ENCODE results near the gene CBX7.
A peak's percentile ranks its signal among the peaks of the same experiment; 100 is the strongest.
"Not testable (repeated sequence)": the region's sequence is repeated elsewhere in the genome, so short reads cannot be mapped to it uniquely, and the experiment has no call there.

CBX7 gene

DNA sequence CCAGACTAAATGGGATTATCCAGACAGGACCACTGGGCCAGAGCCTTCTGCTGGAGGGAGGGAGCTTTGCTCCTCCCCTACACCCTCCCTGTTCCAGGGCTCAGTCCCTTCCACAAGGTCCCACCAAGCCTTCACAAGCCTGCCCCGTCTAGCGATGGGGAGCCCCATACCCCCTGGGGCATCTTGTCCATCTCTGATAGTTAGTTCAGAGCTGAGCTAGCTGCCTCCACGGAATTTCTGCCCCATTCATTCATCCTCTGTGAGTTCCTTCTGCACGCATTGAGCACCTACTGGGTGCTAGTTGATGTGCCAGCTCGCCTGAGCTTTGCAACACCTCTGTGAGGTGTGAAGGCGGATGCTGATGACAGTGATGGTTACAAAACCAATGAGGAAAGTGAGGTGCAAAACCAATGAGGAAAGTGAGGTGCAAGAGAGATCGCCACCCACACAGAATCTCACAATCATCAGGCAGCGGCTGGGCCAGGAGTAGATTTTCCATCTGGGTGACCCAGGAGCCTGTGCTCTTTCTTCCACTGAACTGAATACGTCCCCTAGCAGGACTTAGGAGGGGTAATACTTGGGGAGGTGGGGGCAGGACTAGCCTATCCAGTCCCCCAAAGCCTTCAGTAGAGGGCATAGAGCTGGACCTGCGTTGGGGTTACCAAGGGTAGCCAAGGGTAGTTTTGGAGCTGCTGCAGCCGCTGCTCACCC, 21.5 kb upstream of the CBX7 start:
- TF ChIP-seq ARNT (IDR thresholded peaks at IDR 0.05): no peak
- no peak for TF ChIP-seq HDGF (IDR thresholded peaks at IDR 0.05; ENCODE audit: borderline replicate concordance)
- DNase-seq (ENCODE audit: extremely low spot score): no peak
- ChIA-PET POLR2A (interaction anchor here (1.6 to 3.3 kb wide), 3 partner anchors 10 to 144 kb away, joined by 4 to 34 read pairs (median 11); partner anchors contain the start of gene RPL3), CTCF (no interaction called here)

GRCh38 chr22:39173050-39173706, 20.7 kb upstream of the CBX7 start:
- no peak for DNase-seq (ENCODE audit: extremely low spot score)
- TF ChIP-seq NFRKB (IDR thresholded peaks at IDR 0.05) (no peak), BHLHE40 (IDR thresholded peaks at IDR 0.05; ENCODE audit: borderline replicate concordance) (no peak), FOXM1 (IDR thresholded peaks at IDR 0.05; ENCODE audit: borderline replicate concordance) (no peak), SUZ12 (IDR thresholded peaks at IDR 0.05) (no peak), L3MBTL2 (conservative IDR thresholded peaks at IDR 0.05) (no peak), LEF1 (IDR thresholded peaks at IDR 0.05; ENCODE audit: borderline replicate concordance) (no peak), CTBP1 (IDR thresholded peaks at IDR 0.05; ENCODE audit: borderline replicate concordance) (no peak), TARDBP (IDR thresholded peaks at IDR 0.05) (no peak), FOXA1 (IDR thresholded peaks at IDR 0.05) (no peak), ZNF384 (IDR thresholded peaks at IDR 0.05) (no peak), PKNOX1 (IDR thresholded peaks at IDR 0.05) (no peak), SP1 (IDR thresholded peaks at IDR 0.05) (no peak), ARNT (IDR thresholded peaks at IDR 0.05) (no peak), FOXK2 (IDR thresholded peaks at IDR 0.05) (no peak), HDGF (IDR thresholded peaks at IDR 0.05; ENCODE audit: borderline replicate concordance) (no peak), ELF4 (IDR thresholded peaks at IDR 0.05) (no peak)
- CTCF ChIA-PET: interaction anchor here (0.6 to 0.7 kb wide), 3 partner anchors 18 to 170 kb away, joined by 3 to 4 read pairs (median 3); no protein-coding TSS in a partner anchor
- POLR2A ChIA-PET: interaction anchor here (3.3 kb wide), 1 partner anchor 145 kb away, joined by 34 read pairs; the partner anchor contains the start of gene RPL3

GRCh38 chr22:39172265-39173049, 20.0 kb upstream of the CBX7 start:
- peak; percentile 80; the same call in 1 of the 2 replicates for TF ChIP-seq ZNF384 (IDR thresholded peaks at IDR 0.05)
- POLR2A ChIA-PET: interaction anchor here (3.3 kb wide), 1 partner anchor 146 kb away, joined by 34 read pairs; the partner anchor contains the start of gene RPL3
- CTCF ChIA-PET: interaction anchor here (0.7 to 1.2 kb wide), 3 partner anchors 137 to 170 kb away, joined by 3 to 4 read pairs (median 4); no protein-coding TSS in a partner anchor
- not testable (repeated sequence) for DNase-seq (ENCODE audit: extremely low spot score)

- POLR2A ChIA-PET: interaction anchor here (1.0 to 3.3 kb wide), 4 partner anchors 140 to 147 kb away, joined by 4 to 34 read pairs (median 21); partner anchors contain the start of gene RPL3
- no peak for DNase-seq (ENCODE audit: extremely low spot score)
These were observed 19.3 kb upstream of the CBX7 start for GRCh38 chr22:39171623-39172264.

More at GRCh38 chr22:39171623-39172264, 19.3 kb upstream of the CBX7 start:
- TF ChIP-seq TARDBP (IDR thresholded peaks at IDR 0.05) (no peak), HDGF (IDR thresholded peaks at IDR 0.05; ENCODE audit: borderline replicate concordance) (no peak), ZNF384 (IDR thresholded peaks at IDR 0.05) (no peak), FOXK2 (IDR thresholded peaks at IDR 0.05) (no peak), FOXA1 (IDR thresholded peaks at IDR 0.05) (no peak), L3MBTL2 (conservative IDR thresholded peaks at IDR 0.05) (no peak), ARNT (IDR thresholded peaks at IDR 0.05) (no peak), BHLHE40 (IDR thresholded peaks at IDR 0.05; ENCODE audit: borderline replicate concordance) (no peak), SP1 (IDR thresholded peaks at IDR 0.05) (no peak), LEF1 (IDR thresholded peaks at IDR 0.05; ENCODE audit: borderline replicate concordance) (no peak), CTBP1 (IDR thresholded peaks at IDR 0.05; ENCODE audit: borderline replicate concordance) (no peak), NFRKB (IDR thresholded peaks at IDR 0.05) (no peak), SUZ12 (IDR thresholded peaks at IDR 0.05) (no peak), ELF4 (IDR thresholded peaks at IDR 0.05) (no peak), PKNOX1 (IDR thresholded peaks at IDR 0.05) (no peak)
- CTCF ChIA-PET: interaction anchor here (0.6 to 2.5 kb wide), 6 partner anchors 43 to 359 kb away, joined by 3 to 17 read pairs (median 4); no protein-coding TSS in a partner anchor
